GM18519 (cell line): Measurements from ENCODE around the gene PGAM2.

Source experiments
- ATAC-seq: cut with Tn5 transposase; IDR thresholded peaks from one replicate; pipeline ENCODE4 v1.9.1; 2021; ENCODE audit warnings: mild to moderate bottlenecking, moderate library complexity; ENCODE audit not compliant: unreplicated experiment, low FRiP score

PGAM2 gene

DNA sequence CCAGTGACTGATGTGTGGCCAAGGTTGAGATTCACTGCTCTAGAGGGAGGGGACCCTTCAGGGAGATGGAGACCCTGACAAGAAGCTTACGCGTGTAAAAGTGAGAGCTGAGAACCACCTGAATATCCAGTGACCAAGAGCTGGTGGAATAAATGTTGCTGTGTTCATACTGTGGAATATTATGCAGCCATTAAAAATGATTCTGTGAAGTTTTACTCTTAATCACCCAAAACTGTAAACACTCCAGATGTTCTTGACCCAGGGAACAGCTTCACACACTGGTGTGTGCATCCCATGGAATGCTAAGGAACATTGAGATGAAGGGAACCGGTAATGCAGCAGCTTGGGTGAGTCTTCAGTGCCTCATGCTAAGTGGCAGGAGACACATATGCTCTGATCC lies 21.3 kb upstream of the PGAM2 start:
- no peak for ATAC-seq

DNA sequence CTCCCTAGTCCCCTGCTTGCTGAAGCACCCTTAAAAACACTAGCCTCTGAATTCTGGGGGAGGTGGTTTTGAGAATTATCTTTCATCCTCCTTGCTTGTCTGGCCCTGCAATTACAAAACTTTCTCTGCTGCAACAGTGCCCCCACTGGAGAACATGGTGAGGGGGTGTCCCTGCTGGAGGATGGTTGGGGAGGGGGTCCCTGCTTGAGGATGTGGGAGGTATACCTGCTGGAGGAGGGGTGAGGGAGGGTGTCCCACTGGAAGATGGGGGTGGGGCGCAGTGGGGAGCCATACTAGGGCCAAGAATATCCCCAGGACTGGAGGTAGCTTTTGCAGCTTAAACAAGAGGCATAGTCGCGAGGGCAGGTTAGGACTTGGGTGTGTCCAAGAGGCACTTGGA lies 20.2 kb upstream of the PGAM2 start:
- no peak for ATAC-seq

DNA sequence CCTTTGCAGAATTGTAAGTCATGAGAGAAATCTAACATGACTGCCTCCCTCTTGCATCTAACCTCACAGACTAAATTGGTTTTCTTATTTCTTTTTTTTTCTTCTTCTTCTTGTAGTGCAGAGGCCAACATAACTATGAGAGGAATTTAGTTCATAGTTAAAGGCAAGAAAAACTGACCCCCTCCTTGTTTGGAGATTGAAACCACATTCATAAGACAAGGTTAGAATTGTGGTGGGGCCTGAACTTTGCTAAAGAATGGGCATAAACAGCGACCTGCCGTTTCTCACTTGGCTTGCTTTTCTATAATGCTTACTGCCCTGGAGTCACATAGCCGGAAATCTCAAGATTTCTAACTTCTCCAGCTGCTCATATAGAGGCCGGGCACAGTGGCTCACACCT lies 19.3 kb upstream of the PGAM2 start:
- no peak for ATAC-seq

DNA sequence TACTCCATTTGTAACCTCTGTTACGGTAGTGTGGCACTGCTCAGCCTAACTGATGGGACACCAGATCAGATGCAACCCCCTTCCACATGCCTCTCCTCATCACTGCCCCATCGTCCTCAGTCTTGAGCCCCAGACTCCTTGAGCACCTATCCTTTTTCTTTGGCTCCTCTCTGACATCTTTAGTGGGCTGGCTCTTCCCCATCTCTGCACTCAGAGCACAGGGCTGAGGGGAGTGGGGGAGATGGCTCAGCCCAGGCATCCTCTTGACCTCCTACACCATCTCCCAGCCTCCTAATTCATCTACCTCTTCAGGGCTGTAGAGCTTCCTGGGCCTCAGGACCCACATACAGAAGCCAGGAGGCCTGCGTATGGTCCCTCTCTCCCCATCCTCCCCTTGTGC lies 18.4 kb upstream of the PGAM2 start:
- no peak for ATAC-seq

DNA sequence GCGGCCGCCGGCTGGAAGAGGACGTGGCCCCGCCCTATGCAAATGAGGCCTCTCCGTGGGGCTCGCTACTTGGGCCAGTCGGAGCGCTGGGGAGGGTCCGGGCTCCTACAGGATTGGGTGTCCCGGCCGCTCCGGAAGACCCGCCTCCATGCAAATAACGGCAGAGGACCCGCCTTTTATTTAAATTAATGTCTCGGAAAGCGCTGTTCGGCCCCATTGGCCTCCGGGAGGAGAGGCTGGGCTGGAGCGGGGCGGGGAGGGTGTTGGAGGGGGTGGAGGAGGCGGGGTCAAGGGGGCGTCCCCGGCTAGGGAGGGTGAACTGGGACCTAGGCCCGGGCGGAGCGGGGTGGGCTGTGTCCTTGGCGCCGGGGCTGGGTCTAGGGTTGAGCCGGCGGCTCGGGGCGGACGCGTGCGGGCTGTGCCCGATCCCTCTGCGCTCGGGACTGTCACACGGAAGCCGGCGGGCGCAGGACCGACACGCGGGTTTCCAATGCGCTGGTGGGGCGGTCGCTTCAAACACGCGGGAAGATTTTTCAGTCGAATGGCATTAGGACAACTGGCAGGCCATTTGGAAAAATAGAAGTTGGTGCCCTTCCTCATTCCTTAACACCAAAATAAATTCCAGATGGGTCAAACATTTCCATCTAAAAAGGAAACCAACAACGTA lies 17.3 kb upstream of the PGAM2 start:
- ATAC-seq = peak; percentile 75

DNA sequence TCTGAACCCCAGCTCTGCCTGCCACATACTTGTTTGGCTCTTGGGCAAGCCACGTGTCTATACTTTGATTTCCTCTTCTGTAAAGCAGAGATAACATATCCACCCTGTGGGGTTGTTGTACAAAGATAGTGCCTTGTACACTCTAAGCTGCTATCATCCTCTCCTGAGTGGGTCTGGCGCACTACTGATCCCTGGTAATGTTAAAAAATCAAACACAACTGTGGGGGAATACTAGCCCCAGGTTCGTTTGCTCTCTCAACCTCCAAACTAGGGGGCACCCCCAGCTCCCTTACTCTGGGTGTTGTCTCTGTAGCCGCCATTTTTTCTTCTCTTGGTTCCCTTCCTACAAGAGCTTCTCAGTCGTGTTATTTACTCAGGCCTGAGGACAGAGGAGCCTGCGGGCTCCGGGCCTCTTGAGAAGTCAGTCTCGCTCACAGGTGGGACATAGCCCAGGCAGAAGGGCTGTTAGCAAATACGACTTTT lies 15.9 kb upstream of the PGAM2 start:
- no peak for ATAC-seq

DNA sequence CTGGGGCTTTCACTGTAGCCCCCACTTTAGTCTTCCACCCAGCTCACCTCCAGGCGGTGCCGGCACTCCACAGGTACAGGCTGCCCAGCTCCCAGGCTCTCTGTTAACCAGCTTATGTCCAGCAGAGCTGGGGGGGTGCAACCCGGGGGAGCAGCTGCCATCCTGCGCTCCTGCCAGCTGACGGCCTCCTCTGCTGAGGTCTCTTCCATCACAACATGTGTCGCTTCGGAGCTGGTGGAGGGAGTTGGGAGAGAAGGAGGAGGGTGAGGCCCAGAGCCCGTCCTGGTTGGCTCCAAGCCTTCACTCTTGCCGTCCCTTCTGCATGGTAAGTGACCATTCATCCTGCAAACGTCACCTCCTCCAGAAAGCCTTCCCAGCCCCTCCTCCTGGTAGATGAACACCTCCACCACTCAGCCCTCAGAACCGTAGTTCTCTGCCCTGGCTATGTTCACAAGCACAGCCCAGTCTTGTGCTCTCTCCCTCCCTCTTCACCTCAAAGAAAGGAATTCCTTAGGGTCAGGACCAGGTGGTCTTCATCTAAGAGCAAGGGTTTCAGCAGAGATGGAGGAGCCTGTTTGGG lies 15.4 kb upstream of the PGAM2 start:
- ATAC-seq = no peak

DNA sequence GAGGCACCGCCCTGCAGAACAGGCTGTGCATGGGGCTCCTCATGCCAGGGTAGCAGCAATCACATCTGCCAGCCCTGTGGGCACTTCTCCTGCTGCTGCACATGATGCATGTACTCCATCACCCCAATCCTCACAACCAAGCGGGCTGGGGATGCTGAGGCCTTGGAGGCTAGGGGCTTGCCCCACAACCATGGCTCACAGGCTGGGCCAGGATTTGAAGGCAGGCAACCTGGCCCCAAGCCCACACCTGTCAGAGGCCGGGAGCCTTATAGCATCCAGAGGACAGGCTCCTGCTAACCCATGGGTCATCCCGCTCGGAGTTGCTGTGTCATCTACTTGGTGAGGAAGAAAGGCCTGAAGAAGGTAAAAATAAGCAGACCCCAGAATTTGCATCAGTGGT lies 14.8 kb upstream of the PGAM2 start:
- ATAC-seq = no peak

DNA sequence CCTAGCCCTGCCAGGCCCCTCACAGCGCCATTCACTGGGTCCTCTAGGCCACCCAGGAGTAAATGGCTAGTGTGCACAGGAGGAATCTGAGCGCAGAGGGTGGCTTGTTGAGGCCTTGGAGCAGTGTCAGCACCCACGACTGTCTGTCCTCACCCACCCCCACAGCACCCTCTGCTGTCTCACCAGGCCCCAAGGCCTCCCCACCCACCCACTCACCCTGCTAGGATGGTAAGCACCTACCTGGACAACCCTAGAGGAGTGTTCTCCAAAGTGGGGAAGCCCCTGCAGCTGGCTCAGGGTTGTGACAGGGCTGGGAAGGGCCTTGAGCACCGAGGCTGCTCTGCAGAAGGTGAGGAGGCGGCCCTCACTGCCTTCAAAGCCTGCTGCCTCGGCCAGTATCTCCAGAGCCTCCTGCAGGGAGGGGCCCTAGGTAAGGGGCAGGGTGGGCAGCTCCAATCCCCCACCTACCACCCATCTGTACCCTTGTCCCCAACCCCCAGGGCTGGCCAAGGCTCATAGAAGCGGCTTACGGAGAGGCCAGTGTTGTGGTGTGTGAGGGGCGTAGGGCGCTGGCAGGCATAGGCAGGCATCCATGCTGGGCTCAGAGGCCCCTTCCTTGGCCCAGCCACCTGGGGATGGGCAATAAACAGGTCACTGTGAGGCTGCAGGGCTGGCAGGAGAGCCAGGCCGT lies 14.1 kb upstream of the PGAM2 start:
- ATAC-seq = no peak

DNA sequence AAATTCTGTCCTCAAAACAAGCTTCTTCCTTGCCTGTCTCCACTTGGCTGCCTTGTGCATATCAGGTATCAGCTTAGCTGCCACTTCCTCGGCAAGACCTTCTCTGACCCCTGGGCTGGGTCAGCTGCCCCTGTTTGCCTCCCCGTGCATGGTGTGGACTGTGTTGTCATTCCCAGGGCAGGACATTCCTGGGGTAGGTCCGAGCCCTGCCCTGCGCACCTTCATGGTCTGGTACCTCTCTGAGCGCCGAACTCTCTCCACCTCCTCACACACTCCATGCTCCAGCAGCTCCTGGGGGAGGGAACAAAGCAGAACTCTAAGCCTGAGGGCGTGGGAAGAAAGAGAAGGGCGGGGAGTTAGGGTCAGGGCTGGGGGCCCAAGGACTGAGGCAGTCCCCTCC lies 13.2 kb upstream of the PGAM2 start:
- ATAC-seq = no peak

DNA sequence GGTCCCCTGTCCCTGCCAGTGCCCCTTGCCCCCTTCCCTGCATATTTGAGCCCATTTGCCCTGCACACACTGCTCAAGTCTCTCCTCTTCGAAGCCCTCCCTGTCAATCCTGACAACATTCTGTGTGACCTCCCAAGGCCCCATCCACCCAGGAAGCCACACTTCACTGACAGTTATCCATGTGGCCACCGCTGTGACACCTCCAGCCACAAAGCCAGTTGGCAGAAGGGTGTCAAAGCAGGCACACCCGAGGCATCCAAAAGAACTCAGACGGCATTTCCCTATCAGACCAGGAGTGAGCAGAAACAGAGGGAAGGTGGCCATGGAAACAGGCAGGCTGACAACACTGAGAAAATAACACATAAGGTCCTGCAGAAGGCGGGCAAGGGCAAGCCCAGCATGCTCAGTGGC lies 12.3 kb upstream of the PGAM2 start:
- no peak for ATAC-seq

DNA sequence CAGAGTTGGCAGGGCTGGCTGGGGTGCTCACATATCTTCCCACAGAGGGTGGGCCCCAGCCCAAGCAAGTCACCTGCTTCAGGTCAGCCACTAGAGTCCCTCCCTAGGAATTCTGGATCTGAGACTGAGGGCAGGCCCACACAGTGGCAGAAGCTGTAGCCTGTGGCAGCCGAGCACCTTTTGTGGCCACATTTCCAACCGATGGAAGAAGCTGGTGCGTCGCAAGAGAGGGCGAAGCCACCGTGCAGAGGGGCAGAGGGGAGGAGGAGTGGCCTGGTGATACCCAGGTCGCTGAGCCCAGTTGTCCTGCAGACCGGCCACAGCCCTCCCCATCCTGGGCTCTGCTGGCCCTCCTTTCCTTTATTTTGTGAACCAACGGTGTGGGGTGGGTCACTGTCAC lies 11.7 kb upstream of the PGAM2 start:
- no peak for ATAC-seq

DNA sequence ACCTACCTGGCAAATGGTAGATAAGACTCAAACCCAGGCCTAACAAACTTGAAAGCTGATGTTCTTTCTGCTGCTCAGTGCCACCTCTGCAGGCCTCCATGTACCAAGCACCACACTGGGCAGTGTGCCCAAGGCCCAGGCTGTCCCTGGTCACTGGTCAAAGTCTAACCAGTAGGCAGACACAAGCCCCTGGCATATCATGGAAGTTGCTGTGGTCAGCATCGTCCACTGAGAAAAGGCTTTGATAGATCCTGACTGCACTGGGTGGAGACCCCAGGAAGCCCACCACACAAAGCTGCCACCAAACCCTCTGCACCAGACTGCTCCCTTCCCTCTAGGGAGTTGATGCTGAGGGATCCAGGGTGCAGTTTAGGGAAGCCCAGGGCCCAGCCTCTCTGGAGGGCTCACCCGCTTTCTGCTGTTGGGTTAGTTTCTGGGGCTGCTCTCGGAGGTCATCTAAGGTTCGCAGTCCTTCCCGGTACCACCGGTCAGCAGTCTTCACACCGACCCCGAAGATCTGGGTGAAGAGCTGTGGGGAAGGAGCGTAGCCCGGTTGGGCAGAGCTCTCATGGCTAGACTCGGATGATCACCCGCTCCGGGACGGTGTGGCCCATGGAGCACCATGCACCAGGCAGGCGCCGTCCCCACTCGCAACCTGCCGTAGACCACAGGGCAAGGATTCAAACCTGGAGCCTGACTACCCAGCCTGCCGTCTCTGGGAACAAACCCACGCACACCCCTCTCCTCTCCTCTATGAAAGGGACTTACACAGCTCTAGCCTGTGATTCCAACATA lies 10.9 kb upstream of the PGAM2 start:
- no peak for ATAC-seq

DNA sequence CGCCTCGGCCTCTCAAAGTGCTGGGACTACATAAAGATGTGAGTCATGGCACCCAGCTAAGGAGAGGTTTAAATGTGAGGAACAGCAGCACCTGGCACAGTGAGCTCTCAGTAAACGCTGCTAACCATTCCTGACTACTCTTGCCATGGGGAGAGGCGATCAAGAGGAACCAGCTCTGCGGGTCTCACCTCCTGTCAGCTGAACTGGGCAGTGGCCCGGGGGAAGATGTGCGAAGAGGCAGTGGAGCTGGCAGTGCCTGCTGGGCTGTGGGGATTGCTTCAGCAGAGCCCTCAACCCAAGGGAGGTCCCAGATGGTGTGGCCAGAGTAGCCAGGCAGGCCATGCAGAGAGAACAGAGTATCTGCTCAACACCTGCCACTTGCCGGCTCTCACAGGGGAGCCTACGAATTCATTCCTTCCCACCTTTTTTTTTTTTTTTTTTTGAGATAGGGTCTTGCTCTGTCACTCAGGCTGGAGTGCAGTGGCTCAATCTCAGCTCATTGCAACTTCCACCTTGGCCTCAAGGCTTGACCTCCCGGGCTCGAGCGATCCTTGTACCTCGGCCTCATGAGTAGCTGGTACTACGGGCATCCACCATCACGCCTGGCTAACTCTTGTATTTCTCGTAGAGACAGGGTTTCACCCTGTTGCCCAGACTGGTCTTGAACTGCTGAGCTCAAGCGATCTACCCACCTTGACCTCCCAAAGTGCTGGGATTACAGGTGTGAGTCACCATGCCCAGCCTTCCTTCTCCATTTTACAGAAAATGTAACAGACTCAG lies 10.1 kb upstream of the PGAM2 start:
- no peak for ATAC-seq

DNA sequence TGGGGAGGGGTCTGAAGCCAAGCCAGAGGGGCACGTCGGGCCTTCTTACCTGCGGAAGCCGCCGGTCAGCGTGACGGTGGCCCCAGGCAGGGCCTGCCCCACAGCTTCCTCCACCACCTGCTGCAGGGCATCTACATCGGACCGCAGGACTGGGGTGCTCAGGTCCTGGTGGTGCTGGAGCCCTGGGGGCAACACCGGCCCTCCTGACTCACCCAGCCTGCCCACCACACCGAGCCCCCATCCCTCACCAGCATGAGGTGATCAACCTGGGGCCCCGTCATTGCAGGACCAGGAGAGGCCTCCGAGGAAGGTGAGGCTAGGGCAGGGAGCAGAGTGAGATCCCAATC lies 9.0 kb upstream of the PGAM2 start:
- no peak for ATAC-seq

DNA sequence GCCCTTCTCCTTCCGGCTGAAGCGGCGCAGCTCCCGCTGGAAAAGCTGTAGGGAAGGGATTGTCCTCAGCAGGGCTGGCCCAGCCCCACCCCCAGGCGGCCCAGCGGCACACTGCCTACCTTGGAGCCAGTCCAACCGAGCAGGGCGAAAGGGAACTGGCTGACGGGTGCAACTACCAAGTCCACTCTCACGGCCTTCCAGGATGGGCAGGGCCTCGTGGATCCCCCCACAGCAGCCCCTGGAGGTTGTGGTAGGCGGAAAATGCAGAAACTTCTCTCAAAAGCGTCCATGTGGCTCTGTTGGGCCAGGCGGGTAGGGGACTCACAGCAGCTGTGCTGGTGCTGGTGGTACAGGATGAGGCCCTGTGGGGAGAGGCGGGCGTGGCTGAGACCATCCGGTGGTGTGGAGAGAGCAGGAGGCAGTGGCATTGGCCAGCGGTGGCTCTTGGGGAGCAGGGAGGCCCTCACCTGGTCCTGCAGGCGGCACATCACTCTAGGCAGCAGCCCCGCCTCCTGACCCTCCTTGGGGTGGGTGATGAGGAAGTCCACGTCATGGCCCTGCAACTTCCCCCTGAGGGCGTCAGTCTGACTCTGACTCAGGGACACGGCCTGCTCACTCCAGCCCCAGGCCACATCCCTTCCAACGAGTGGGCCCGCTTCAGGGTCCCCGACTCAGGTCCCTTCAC lies 8.4 kb upstream of the PGAM2 start:
- no peak for ATAC-seq

DNA sequence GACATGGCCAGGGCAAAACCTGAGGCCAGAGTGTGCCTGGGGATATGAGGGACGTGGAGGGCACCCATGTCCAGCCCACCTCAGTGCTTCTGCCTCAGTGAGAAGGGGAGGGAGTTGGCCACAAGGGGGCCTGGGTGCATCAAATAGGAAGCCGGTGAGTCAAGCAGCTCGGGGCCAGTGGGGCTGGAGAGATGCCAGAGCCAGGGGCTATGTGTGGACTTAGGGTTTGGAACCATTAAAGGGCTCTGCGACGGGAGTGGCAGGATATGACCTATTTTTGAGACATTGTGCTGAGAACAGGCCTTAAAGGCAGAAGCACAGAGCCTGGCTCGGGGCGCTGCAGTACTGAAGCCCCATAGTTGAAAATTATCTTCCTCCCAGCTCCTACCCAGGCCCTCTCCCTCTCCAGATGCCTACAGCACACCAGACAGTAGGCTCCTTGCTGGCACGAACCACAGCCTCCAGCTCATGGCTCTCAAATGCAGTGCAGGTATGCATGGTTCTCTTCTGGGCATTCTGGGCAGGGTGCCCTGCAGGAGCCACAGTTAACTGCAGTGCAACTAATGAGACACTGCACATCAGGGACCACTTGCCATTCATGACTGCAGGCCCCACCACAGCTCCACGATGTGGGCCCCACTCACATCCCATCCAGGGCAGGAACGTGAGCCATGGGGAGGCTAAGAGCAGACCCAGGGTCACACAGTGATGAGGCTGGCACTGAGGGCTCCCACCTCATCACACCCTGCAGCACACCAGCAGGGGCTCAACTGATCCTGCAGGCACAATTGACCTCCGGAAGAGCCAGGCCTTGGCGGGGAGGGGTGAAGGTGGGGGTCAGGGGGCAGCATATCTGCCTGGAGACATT lies 7.2 kb upstream of the PGAM2 start:
- ATAC-seq = no peak

DNA sequence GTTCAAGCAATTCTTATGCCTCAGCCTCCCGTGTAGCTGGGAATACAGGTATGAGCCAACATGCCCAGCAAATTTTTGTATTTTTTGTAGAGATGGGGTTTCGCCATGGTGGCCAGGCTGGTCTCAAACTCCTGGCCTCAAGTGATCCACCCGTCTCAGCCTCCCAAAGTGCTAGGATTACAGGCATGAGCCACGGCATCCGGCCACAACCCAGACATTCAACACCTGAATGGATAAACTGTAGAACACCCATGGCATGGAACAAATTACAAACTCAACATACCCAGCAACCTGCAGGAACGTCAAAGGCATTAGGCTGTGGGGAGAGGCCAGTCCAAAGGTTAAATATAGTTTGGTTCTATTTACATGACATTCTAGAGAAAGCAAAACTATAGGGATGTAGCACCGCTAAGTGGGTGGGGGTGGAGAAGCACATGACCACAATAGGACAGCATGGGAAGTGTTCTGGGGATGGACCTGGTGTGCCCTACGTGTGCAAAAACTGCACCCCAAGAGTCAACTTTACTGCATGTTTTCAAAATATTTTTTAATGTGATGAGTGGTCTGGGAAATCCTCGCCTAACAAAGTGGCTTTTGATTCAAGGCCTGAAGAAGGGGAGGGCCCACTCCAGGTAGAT lies 6.5 kb upstream of the PGAM2 start:
- no peak for ATAC-seq

DNA sequence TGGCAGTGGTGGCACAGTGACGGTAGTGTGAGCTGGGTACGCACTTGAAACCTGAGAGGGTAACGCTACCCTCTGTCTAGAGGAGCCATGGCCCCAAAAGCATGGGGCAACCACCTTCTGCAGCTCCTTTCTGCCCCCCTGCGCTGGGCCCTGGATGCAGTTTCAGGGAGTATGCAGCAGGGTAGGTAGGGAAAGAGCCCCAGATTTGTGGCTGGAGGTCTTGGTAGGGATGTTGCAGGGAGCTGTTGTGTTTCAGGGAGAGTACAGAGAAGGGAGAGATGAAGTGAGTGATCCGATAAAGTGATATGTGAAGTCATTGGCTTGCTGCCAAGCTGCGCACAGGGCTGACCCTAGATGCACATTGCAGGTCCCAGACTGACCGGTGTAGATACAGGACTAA lies 2.7 kb upstream of the PGAM2 start:
- ATAC-seq = no peak
